GM23338 (cell line): ENCODE results near the gene KIAA1671.

Experiments
- CREB1 ChIP-seq: fragments of 250-450 bp; sonication (Bioruptor Pico); IDR thresholded peaks from 2 replicates; pipeline ENCODE4 v1.5.0; 2020; ENCODE audit warnings: low read depth, mild to moderate bottlenecking, moderate library complexity
- CTCF ChIP-seq, 2 experiments: fragments of 200-600 bp in 1 of 2; sonication (generic) in 1 of 2; conservative IDR thresholded peaks; 2 replicates each; pipeline versions ENCODE4 v1.5.1 to v1.6.1; 2016 to 2017; ENCODE audit warnings: antibody characterized with exemption in 2 of 2, low read depth in 2 of 2, mild to moderate bottlenecking in 2 of 2, moderate library complexity in 1 of 2
- ETS1 ChIP-seq: IDR thresholded peaks from 2 replicates; pipeline ENCODE4 v1.6.1; 2016; ENCODE audit warnings: antibody characterized with exemption
- EZH2 ChIP-seq: fragments of 200-600 bp; sonication (generic); IDR thresholded peaks from one replicate; pipeline ENCODE4 v1.8.0; 2017; ENCODE audit warnings: antibody characterized with exemption, mild to moderate bottlenecking, low read depth; ENCODE audit not compliant: unreplicated experiment
- EZH2phosphoT487 ChIP-seq: fragments of 200-600 bp; sonication (generic); IDR thresholded peaks from one replicate; pipeline ENCODE4 v1.8.1; 2018; ENCODE audit warnings: antibody characterized with exemption; ENCODE audit not compliant: unreplicated experiment
- JUNB ChIP-seq: IDR thresholded peaks from one replicate; pipeline ENCODE4 v1.6.1; 2016; ENCODE audit warnings: antibody characterized with exemption; ENCODE audit not compliant: unreplicated experiment
- NANOG ChIP-seq: IDR thresholded peaks from 2 replicates; pipeline ENCODE4 v1.6.1; 2016; ENCODE audit warnings: antibody characterized with exemption, borderline replicate concordance
- POLR2AphosphoS5 ChIP-seq: IDR thresholded peaks from 2 replicates; pipeline ENCODE4 v1.6.1; 2016; ENCODE audit warnings: antibody characterized with exemption, low read depth
- REST ChIP-seq: IDR thresholded peaks from one replicate; pipeline ENCODE4 v1.6.1; 2018; ENCODE audit warnings: antibody characterized with exemption; ENCODE audit not compliant: unreplicated experiment
- STAT1 ChIP-seq: IDR thresholded peaks from one replicate; pipeline ENCODE4 v1.6.1; 2016; ENCODE audit warnings: antibody characterized with exemption; ENCODE audit not compliant: unreplicated experiment
- ZNF114 ChIP-seq: fragments of 250-450 bp; sonication (Bioruptor Pico); IDR thresholded peaks from 2 replicates; pipeline ENCODE4 v1.5.0; 2020; ENCODE audit warnings: mild to moderate bottlenecking, moderate library complexity
- ZNF331 ChIP-seq: fragments of 250-450 bp; sonication (Bioruptor Pico); IDR thresholded peaks from 2 replicates; pipeline ENCODE4 v1.5.0; 2020; ENCODE audit warnings: low read depth, mild to moderate bottlenecking, moderate library complexity

- TF ChIP-seq CTCF (conservative IDR thresholded peaks at IDR 0.05; ENCODE audit: low read depth in 2 of 2): no peak
- TF ChIP-seq EZH2: no peak
- TF ChIP-seq EZH2phosphoT487: no peak
- no peak for TF ChIP-seq POLR2AphosphoS5
- no peak for TF ChIP-seq JUNB
- no peak for TF ChIP-seq CREB1
- TF ChIP-seq ETS1: no peak
- no peak for TF ChIP-seq STAT1
- TF ChIP-seq REST: no peak
- TF ChIP-seq NANOG: no peak
- no peak for TF ChIP-seq ZNF331 (CRISPR knock-in tag)
- no peak for TF ChIP-seq ZNF114 (CRISPR knock-in tag)
These were observed 100.8 kb downstream of the KIAA1671 start for GRCh38 chr22:25053153-25053805.
